Hepatocyte (in vitro differentiated cells): ENCODE measurements around the gene PASD1.

Experiments
- CTCF ChIP-seq: fragments of 200-600 bp; sonication (generic); IDR thresholded peaks from 2 replicates; pipeline ENCODE4 v1.5.1; 2016; ENCODE audit warnings: antibody characterized with exemption, mild to moderate bottlenecking; ENCODE audit not compliant: poor library complexity
- EZH2phosphoT487 ChIP-seq: fragments of 200-600 bp; sonication (generic); IDR thresholded peaks from one replicate; pipeline ENCODE4 v1.6.1; 2018; ENCODE audit warnings: antibody characterized with exemption, mild to moderate bottlenecking, low read depth, moderate library complexity; ENCODE audit not compliant: unreplicated experiment, severe bottlenecking

GRCh38 chrX:151711154-151711553 is 147.7 kb downstream of the PASD1 start:
- TF ChIP-seq CTCF (no peak), EZH2phosphoT487 (no peak)
